ENCODE data around the gene ANKRD10.
A peak's percentile ranks its signal among the peaks of the same experiment; 100 is the strongest.
"Not testable (repeated sequence)": the region's sequence is repeated elsewhere in the genome, so short reads cannot be mapped to it uniquely, and the experiment has no call there.

ANKRD10 gene

GRCh38 chr13:110915057-110915873, at the start of gene ANKRD10:
TSS of gene ANKRD10 (minus strand) at chr13:110915069. CDS start at chr13:110914934, 135 bp downstream.
- DNase-seq (ENCODE audit: low read depth in 2 of 2) = peak; percentile 95

- DNase-seq (ENCODE audit: low read depth in 2 of 2) = no peak
These were observed 49.6 kb upstream of the ANKRD10 start for GRCh38 chr13:110964229-110965037.

GRCh38 chr13:110963554-110963970, 48.7 kb upstream of the ANKRD10 start:
- no peak for DNase-seq (ENCODE audit: low read depth in 2 of 2)

GRCh38 chr13:110961959-110962358, 47.1 kb upstream of the ANKRD10 start:
- DNase-seq (ENCODE audit: low read depth in 2 of 2) = no peak

GRCh38 chr13:110960204-110960603, 45.3 kb upstream of the ANKRD10 start:
- no peak for DNase-seq (ENCODE audit: low read depth in 2 of 2)

- DNase-seq (ENCODE audit: low read depth in 2 of 2) = no peak
These were observed 43.1 kb upstream of the ANKRD10 start for GRCh38 chr13:110957931-110958330.

- no peak for DNase-seq (ENCODE audit: low read depth in 2 of 2)
These were observed 42.5 kb upstream of the ANKRD10 start for GRCh38 chr13:110957181-110957884.

- not testable (repeated sequence) for DNase-seq (ENCODE audit: low read depth in 2 of 2)
These were observed 41.3 kb upstream of the ANKRD10 start for GRCh38 chr13:110956216-110956615.

- DNase-seq (ENCODE audit: low read depth in 2 of 2) = not testable (repeated sequence)
These were observed 40.7 kb upstream of the ANKRD10 start for GRCh38 chr13:110955608-110956007.

GRCh38 chr13:110955072-110955503, 40.2 kb upstream of the ANKRD10 start:
- not testable (repeated sequence) for DNase-seq (ENCODE audit: low read depth in 2 of 2)

- DNase-seq (ENCODE audit: low read depth in 2 of 2) = not testable (repeated sequence)
These were observed 39.7 kb upstream of the ANKRD10 start for GRCh38 chr13:110954533-110954920.

- DNase-seq (ENCODE audit: low read depth in 2 of 2) = no peak
These were observed 39.1 kb upstream of the ANKRD10 start for GRCh38 chr13:110953833-110954532.

GRCh38 chr13:110953416-110953815, 38.5 kb upstream of the ANKRD10 start:
- no peak for DNase-seq (ENCODE audit: low read depth in 2 of 2)

GRCh38 chr13:110952135-110952534, 37.3 kb upstream of the ANKRD10 start:
- not testable (repeated sequence) for DNase-seq (ENCODE audit: low read depth in 2 of 2)

GRCh38 chr13:110950819-110951570, 36.1 kb upstream of the ANKRD10 start:
- no peak for DNase-seq (ENCODE audit: low read depth in 2 of 2)

GRCh38 chr13:110950356-110950755, 35.5 kb upstream of the ANKRD10 start:
- no peak for DNase-seq (ENCODE audit: low read depth in 2 of 2)

- DNase-seq (ENCODE audit: low read depth in 2 of 2) = no peak
These were observed 34.8 kb upstream of the ANKRD10 start for GRCh38 chr13:110949628-110950027.

- DNase-seq (ENCODE audit: low read depth in 2 of 2) = no peak
These were observed 34.2 kb upstream of the ANKRD10 start for GRCh38 chr13:110949116-110949515.

GRCh38 chr13:110947338-110947737, 32.5 kb upstream of the ANKRD10 start:
- DNase-seq (ENCODE audit: low read depth in 2 of 2) = not testable (repeated sequence)

- no peak for DNase-seq (ENCODE audit: low read depth in 2 of 2)
These were observed 31.2 kb upstream of the ANKRD10 start for GRCh38 chr13:110945928-110946570.
